GM19324 (cell line): ENCODE results near the gene MAML2.

Experiments
- ATAC-seq: cut with Tn5 transposase; IDR thresholded peaks from one replicate; pipeline ENCODE4 v1.9.1; 2021; ENCODE audit warnings: mild to moderate bottlenecking, moderate library complexity; ENCODE audit not compliant: unreplicated experiment, low FRiP score

Gene MAML2

DNA sequence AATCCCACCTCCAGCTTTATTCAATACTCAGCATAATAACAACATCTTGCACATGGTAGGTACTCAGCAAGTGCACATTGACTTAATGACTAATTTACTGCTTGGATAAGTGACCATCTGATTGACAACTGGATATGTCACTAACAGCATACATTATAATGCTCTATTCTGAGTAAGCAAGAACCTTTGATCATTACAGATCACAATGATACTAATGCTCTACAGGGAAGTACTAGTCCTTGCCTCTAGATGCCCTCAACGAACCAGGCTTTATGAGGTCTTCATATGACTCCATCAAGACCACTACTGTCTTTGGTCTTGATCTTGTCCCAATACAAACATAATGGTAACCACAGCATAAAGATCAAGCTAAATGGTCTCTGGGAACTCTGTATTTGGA lies 251.5 kb downstream of the MAML2 start:
- ATAC-seq = no peak

DNA sequence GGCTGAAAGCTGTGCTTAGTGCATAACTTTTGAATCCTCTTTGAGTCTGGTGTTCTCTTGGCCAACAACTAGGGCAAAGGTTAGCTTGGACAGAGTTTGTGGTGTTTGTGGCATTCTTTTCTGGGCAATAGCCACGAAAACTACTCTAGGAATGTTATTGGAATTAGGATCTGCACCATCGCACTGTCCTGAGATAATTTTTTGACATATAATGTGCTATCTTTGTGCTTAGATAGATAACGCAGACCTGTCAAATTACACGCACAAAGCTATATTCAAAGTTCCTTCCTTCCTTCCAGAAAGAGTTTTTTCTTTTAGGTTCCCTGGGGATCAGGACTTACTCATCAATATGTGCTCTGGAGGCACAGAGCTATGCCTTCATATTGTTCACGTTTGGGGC lies 252.3 kb downstream of the MAML2 start:
- no peak for ATAC-seq

DNA sequence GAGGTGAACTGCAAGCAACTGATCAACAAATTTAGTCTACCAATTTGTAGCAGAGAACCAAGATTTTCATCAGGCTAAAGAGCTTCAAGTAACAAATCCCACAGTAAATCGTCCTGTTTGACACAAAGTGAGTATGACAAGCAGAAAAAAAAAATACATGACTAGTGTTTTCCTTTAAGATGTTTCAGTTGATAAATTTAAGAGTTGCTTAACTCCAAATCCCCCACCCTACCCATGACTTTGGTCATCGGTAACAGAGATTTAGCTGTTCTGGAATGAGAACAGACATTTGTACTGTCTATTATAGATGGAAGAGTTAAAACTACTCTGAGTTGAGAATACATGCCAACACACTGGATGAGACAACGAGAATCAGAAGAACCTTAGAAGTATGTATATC lies 254.1 kb downstream of the MAML2 start:
- ATAC-seq = no peak

DNA sequence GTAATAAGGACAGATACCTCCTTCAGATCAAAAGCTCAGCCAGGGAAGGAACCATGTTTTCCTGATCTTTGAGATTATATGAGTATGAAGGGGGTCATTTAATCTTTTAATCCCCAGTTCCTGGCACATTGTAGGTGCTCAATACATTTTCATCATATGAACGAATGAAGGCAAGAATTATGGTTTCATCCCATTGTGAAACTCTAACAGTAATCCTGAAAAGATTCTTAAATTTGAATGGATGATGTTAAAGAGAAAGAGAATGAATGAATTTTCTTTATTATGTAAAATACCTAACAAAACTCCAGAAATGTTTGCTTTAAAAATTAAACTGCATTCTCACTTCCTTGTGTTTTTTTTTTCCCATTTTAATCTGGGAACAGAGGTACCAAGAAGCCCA lies 256.9 kb downstream of the MAML2 start:
- ATAC-seq = no peak

DNA sequence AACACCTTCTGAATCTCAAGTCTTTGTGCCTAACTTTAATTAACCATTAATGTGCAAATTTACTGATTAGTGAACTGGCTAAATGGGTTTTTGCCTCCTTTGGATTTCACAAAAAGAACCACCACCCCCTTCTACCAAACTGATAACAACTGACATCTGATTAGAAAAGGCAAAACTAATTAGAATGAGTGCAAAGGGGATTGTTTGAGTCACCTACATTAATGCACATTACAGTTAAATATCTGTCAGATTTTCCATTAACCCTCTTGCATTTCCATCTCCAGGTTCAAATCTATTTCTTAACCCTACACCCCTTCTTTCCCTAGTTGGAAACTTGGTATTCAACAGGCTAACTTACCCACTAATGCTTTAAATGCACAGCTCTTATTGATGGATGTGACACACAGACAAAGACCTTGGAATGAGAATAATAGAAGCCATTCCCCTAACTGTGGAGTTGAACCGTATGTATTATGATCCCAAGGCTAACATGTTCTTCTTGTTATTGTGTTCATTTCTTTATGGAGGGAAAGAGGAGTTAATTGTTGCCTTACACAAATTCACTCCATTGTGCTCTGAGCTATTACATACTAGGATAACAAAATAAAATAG lies 257.6 kb downstream of the MAML2 start:
- ATAC-seq = no peak

DNA sequence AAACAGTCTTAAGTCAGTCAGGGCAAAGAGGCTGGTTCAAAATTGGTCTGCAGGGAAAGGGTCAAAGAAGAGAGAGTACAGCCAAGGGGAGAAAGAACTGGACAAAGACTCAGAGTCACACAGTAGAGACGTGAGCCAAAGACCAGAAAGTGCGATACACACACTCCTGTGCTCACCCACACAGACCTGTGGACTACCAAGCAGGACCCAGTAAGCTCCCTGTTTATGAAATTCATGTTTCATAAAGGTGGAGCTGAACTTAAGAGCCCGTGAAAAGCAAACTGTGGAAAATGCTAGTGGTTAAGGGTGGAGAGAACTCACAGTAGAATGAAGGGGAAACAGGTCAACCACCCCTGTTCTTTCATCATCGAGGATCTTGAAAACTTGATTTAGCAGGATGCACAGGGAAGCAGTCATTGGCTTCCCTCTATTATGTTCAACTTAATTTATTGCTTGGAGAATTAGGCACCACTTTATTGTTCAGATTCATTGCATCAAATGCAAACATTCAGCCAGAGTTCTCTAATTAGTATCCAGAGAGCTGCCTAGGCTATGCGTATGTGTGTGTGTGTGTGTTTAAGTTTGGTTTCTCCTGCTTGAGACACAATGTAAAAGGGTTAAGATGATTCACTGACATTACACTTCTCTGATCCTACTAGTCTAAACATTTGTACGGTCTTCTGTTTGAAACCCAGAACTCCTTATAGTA lies 258.2 kb downstream of the MAML2 start:
- ATAC-seq = no peak

DNA sequence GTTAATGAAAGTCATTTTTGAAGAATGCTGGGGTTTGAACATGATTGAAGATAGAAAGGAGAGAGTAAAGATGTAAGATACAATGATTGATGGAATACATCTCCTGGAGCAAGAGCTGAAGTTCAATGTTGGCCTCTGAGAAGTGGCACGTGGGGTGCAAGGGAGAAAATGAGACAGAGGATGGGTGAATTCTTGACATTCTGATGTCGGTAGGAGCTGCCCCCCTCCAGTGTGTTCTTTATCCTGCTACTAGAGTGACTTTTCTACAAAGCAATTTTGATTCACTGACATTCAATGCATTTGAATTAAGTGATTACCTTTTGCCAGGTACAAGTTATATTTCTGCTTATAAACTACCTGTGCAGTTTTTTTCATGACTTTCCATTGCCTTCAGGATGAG lies 260.1 kb downstream of the MAML2 start:
- ATAC-seq = no peak

DNA sequence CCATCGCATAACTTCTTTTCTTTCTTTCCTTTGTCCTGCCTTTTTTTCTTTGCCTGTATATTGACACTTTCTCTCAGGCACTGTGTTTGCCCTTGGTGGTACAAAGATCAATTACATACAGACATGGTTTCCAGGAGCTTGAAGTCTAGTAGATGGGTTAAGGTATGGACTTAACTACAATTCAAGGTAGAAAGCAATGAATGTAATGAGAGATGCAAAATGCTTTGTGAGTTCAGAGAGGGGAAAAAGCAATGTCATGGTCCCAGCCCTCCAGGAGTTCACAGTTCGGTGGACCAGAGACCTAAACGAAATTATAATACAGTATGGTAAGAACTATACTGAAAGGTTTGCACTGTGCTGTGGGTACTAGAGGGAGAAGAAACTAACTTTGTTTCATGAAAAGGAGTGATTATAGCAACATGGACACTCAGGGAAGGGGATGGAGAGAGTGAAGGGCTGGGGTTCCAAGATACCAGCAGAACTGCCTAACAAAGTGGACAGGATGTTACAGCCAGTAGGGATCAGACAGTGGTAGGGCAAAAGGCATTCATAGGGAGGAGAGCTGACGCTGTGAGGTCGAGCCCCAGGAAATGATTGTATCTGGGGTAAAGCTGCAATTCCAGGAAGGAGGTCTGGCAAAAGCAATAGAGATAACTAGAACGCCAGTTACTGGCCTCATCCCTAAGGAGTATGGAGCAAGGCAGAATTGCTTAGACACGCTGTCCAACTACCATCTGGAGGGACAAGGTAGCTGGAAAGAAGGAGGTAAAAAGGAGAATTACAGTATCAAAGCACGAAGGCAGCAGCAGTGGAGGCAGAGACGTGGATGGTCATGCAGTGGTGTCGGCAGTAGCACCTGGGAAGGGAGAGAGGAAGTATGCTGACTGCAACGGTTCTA lies 260.7 kb downstream of the MAML2 start:
- no peak for ATAC-seq

DNA sequence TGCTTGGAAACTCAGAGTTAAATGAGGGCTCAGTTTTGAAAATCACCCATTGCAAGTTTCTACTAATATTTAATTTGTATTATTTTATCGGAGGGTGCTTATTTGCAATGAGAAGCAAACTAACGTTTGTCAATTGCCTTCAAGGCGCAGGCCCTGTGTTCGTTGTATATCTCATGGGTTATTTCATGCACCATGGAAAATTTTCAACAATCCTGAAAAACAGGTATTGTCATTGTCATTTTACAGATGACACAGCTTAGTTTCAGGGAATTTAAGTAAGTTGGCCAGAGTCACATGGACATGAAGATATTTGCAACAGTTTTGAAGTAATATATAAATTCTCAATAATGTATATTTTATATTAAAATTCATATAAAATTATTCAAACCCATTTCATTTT lies 261.4 kb downstream of the MAML2 start:
- no peak for ATAC-seq

DNA sequence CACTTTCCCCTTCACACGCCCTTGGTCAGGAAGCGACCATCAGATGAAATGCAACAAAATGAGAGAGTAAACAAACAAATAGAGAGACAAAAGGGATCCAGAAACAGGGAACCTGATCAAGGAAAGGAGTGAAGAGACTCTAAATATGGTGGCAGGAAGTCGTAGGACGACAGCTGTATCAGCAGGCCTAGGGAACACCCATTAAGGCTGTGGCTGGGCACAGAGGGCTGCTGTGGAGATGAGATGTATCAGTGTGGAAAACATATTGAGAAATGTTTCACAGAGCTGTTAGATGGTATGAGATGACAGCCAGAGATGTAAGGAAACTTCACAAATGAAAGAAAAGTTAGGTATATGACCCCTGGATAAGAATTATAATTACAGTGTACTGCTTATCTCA lies 263.3 kb downstream of the MAML2 start:
- ATAC-seq = no peak

DNA sequence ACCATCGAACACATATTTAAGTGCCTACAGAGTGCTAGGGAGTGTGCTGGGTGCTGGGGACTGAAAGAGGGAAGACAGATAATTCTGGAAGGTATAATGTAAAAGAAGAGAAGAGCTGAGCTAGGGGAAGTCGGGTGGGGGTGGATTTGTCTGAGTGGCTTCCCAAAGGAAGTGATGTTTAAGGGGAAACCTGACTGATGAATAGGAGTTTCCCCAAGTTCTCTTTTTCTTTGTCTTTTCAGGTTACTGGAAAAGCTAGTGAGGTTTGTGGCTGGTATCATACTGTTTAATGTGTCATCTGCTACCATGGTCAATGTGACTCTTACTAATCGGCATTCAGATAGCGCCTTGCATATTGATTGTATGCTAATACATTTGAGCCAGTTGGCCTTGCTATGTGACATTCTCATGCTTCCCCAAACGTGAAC lies 267.4 kb downstream of the MAML2 start:
- ATAC-seq = peak; percentile 53

DNA sequence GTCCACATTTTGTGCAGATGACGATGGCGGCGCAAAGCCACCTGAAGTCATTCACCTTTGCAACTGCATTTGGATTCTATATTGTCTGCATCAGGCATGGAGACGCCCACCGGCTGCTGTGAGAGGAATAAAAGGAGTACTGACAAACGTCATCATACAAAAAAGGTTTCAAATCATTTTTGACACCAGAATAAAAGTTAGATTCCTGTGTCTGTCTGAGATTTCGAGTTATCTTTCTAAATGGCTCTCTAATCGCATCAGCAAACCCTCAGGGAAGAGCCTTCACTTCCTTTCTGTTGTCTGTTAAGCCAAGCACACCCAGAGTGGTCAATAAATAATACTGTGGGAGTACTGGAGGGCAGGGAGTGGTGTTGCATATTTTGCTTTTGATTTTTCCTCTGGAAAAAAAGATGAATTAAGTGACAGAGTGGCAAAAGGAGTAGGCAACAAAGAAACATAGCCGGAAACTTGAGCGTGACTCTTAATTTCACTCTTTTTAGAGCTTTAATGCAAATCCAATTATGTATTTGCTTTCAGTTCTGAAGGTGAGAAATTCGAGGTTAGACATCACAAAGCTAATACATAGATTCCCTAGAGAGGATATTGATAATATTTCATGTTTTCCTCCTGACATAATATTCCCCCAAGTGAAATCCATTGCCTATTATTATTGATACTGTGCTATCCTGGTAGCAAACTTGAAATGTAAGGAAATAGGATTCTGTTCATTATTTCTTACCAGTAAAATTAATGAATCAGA lies 268.3 kb downstream of the MAML2 start:
- peak; percentile 50 for ATAC-seq

DNA sequence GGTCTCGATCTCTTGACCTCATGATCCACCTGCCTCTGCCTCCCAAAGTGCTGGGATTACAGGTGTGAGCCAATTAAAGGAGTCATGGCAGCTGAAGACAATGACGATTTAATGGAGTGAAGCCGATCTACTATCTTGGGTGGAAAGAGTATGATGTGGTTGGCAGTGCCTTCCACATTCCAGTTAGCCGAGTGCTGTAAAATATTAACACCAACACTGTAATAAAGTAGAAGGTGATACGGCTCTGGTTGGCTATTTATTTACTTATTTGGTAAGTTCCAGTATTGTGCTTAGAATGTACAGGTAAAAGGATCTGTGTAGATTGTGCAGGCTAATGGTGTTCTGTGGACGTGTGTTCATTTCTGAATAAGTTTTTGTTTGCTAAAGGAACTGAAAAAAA lies 269.5 kb downstream of the MAML2 start:
- no peak for ATAC-seq

DNA sequence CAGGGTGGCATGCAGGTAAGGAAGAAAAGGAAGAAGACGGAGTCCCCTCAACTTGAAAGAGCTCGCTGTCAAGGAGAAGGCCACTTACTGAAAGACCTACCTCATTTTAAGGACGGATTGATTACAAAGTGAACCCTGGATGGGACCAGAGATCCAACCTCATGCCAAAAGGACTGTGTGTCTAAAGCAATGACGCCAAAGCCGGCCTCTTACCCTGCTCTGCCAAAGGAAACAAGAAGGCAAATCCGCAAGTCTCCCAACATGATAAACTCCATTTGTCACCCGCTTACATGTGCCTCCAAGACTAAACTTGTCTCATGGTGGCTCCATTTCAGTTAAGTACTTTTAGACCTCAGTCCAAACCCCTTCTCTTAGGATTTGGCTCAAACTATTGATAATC lies 270.4 kb downstream of the MAML2 start:
- no peak for ATAC-seq

DNA sequence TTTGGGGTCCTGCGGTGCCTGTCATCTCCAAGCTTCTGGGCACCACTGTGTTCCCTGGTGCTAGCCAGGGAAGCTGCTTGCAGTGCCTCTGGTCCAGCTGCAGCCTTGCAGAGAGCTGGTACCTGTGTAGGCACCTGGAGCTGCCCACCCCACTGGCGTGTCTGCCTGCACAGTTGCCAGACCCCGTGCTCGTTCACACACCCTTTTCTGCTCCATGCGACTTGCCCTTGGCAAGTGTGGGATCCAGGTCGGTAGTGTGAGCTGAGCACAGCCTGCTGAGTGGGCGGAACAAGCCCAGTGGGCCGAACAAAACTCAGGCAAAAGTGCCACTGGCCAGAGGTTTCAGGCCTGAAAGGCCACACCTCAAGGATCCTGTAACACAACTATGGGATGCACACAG lies 272.5 kb downstream of the MAML2 start:
- ATAC-seq = no peak

DNA sequence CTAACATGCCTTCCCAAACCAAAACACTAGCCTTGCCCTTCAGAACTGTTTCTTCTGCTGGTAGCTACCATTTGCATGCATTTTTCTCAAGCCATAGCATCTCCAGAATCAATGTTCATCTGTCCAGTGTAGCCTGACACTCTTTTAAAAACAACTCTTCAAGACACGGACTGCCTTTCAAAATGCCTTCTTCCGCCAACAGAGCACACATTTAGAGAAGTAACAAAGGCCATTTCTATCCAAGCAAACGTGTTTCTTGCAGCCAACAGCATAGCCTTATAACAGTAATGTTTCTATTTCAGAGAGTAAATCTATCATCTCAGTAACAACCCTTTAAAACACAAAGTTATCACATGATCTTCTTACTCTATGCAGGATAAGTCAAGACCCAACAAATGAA lies 275.8 kb downstream of the MAML2 start:
- no peak for ATAC-seq

DNA sequence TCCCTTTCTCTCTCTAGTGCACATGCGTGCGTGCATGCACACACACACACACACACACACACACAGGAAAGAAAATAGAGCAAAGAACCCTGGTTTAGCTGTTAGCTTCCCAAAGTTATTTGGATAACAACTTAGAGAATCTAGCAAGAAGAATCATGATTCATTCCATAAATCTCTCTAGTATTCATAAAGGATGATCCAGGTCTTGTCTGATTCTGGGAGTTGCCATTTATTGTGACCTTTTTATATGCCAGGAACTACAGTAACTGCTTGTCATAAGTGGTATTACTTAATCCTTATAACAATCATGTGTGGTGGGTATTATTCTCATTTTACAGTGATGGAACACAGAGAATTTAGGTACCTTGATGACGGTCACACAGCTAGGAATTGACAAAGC lies 277.6 kb downstream of the MAML2 start:
- no peak for ATAC-seq

DNA sequence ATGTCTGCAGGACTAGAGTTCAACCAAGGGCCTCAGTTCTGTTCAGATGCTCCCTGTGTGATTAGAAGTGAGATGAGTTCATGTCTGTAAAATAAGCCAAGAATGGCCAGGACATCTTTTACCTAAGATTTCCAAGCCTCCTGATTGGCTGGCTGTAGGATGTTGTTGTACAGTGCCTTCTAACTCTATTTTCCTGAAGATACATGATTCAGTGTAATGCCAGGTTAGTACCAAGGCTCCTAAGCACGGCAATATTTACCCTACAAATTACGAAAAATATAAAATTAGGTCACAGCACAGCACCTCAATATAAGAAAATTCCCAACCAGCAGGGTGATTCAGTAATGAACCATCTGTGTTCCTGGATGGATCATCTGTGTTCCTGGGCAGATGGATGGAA lies 279.1 kb downstream of the MAML2 start:
- ATAC-seq = no peak

DNA sequence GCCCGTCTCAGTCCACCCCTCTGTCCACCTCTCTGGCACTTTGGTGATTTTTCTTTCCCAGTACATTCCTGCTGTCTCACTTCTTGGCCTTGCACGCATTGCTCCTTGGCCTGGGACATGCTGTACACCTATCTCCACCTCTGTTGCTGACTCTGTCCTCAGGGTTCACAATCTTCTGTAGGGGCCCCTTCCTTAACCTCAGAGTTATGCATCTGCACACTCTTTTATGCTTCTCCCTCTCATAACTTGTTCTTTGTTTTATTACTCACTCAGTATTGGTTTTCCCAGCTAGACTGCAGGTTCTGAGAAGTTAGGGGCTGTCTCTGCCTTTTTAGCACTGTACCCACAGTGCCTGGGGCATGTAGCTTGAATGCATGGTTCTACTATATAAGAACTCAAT lies 279.9 kb downstream of the MAML2 start:
- ATAC-seq = no peak

DNA sequence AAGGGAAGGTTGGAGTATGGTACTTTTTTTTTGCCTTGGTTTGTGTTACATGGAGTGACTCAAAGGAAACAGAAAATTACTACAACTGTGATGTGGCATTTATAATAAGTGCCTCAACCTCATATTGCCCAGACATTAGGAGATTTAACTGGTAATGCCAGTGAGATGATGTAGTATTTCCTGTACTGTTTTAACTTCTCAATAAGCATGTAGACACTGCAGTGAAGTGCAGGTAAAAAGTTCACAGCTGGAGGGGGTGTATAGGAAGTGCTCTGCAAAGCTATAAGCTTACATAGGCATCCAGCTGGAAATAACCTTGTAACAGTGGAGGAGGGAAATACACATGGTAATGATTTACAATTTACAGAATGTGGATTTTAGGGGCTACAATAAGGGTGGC lies 280.9 kb downstream of the MAML2 start:
- ATAC-seq = no peak

DNA sequence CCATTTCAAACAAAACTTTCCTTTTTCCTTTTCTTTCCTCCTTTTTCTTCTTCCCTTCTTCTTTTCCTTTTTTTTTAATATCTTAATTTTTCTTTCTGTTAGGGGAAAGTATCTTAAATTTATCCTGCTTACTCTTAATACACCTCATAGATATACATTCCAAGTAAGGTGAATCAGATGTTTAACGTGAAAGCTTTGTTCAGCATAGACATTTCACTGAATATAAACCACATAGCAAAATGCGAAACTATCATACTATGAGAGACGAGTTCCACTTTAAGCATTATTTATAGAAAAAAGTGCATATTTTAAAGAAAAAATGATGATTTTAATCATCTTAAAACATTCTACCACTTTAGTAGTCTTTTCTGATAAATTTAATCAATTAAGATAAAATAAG lies 281.3 kb downstream of the MAML2 start:
- ATAC-seq = no peak
